Activated CD4-positive, alpha-beta T cell treated with anti-CD3 and anti-CD28 coated beads, Interleukin-2, amount 50 U/mL, for 48 hours (primary cell): ENCODE results near the gene ANP32B.
A peak's percentile ranks its signal among the peaks of the same experiment; 100 is the strongest.
"Not testable (repeated sequence)": the region's sequence is repeated elsewhere in the genome, so short reads cannot be mapped to it uniquely, and the experiment has no call there.

Source experiments
- DNase-seq, 2 experiments: peaks; one replicate each; pipeline ENCODE4 v3.0.0-alpha.2; 2020

Gene ANP32B

DNA sequence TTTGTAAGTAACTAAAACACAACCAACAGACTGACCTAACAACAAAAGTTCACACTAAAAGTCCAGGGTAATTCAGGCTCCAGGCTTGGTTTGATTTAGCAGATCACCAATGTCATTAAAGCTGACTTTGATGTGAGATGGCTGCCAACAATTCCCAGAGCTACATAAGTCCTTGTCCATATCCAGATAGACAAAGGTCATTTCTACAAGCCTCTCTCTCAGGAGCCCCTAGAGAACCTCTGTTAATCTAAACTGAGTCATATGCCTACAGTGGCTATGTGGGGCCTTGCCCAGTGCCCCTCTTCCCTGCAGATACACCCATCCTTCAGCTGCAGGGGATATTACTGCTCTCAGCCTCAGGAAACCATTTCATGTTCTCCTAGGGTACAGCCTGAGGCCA lies 18.2 kb upstream of the ANP32B start:
- DNase-seq, result no peak

DNA sequence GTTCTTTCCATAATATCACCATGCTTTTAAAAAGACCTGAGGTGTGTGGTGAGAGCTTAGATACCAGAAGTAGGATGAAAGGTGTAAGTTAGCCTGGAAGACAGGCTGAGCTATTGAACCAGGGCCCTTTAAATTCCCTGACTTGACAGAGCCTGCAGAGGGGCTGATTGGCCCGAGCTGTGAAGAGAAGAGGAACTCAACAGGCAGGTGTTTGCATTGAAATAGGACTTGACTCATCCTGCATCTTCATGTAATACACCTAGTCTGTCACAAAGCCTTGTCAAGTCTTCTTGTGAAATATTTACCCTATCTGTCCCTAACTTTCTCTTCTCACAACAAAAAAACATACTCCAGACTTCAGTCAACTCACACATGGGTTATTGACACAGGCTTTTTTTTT lies 16.6 kb upstream of the ANP32B start:
- DNase-seq, result no peak

DNA sequence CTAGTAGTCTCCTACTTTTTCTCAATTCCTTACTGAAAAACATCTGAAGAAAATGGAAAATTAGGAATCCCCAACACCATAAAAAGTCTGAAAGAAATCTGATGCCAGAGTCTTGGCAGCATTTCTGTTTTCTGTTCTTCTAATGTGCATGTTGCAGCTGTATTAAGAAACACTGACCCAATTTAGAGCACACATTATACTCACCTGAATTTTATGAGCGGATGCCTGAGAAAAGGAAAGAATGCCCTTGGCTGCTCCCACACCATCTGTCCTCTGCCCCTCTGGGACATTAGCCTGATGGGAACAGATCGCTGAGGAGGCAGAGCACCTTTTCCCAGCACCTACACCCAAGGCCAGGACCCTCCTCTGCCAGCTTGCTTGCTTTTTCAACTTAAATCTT lies 14.1 kb upstream of the ANP32B start:
- no peak for DNase-seq

- DNase-seq, result no peak
These were observed 13.0 kb upstream of the ANP32B start for GRCh38 chr9:97970165-97970564.

DNA sequence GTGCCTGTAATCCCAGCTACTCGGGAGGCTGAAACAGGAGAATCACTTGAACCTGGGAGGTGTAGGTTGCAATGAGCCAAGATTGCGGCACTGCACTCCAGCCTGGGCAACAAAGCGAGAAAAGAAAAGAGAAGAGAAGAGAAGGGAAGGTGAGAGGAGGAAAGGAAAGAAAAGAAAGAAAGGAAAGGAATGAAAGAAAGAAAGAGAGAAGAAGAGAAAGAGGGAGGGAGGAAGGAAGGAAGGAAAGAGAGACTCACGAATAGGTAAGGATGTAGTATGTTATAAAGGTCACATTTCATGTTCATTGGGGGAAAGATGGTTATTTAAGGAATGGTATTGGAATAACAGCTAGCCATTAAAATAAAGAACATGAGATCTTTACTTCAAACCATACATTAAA lies 10.4 kb upstream of the ANP32B start:
- DNase-seq, result no peak

DNA sequence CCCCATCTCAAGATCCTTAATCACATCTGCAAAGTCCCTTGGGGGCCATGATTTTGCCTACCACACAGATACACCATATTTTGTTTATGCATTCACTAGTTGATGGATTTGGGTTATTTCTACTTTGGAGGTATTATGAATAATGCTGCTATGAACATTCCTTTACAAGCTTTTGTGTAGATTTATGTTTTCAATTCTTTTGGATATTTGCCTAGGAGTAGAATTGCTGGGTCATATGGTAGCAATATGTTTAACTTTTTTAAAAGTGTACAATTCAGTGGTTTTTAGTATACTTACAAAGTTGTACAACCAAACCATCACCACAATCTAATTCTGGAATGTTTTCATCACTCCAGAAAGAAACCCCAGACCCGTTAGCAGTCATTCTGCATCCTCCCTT lies 7.8 kb upstream of the ANP32B start:
- DNase-seq, result no peak

GRCh38 chr9:97976633-97977032 lies 6.5 kb upstream of the ANP32B start:
- not testable (repeated sequence) for DNase-seq

- DNase-seq, result no peak
These were observed 4.6 kb upstream of the ANP32B start for GRCh38 chr9:97978371-97979130.

GRCh38 chr9:97979788-97980478 lies 3.2 kb upstream of the ANP32B start:
- no peak for DNase-seq

- no peak for DNase-seq
These were observed 2.7 kb upstream of the ANP32B start for GRCh38 chr9:97980479-97980803.

DNA sequence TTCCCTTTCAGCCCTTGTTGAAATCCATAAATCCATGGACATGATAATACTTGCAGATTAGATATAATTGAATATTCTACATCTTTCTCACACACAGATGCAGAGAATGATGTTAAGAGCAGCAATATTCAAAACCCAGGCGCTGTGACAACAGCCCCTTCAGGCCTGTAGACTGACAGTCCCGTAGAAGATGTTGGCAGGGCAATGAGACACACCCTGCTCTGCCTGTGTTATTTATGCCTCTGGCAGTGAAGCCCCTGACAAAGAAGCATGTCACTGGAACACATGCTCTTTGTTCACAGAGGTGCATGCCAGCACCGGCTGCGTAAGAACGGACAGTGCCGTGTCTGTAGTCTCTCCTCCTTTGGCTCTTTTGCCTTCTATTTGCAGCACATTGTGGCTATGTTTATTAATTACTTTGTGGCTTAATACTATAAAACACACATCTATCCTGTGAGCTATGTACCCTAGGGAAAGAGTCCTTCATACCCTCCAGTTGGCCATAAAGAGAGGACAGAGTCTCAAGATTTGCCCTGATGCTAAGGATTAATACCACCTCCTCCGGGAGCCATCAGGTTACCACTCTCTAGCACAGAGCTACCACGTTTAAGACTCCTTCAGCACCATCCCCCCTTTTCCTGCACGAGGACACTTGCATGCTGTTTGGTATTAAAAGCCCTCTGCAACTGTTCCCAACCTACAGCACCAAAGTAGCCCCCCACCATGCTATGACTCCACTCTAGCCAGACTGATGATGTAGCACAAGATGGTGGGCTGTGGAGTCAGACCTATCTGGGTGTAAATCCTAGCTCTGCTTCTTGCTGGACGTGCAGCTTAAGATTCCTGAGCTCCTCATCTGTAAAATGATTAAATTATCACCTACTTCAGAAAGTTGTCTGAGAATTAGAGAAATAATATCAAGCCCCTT lies 2.0 kb upstream of the ANP32B start:
- no peak for DNase-seq

DNA sequence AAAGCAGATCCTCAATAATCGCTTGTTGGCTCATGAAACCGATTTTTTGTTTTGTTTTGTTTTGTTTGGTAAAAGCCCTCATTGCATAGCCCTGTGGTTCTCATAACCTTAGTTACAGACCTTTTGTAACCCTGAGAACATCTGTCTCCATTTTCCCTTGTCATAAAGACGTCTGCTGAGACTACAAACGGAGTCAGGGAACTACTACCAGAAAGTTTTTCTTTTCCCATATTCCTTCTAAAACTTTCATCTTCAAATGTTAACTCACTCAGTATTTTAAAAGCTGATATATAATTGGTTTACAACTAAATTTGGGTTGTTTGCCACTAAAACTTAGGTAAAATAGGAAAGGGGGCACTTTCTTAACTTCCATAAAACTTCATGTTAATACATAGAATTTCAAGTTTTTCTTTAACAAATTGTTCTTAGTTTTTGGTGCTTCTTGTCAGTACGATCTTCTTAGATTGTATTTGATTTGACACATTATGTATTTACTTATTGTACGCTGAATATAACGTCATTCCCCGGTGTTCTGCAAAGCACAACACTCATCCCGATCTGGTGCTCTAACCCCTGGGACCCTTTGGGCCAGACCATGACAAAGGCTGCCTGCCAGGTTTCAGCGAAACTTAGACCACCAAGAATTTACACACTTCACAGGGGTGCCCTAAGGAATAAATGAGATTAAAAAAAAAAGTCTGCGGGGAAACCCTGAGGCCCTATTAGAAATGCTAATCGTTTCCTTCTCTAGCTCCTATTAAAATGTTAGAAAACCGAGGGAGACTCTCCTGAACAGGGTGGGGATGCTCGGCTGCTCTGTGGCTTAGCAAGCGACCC lies 1.1 kb upstream of the ANP32B start:
- no peak for DNase-seq

DNA sequence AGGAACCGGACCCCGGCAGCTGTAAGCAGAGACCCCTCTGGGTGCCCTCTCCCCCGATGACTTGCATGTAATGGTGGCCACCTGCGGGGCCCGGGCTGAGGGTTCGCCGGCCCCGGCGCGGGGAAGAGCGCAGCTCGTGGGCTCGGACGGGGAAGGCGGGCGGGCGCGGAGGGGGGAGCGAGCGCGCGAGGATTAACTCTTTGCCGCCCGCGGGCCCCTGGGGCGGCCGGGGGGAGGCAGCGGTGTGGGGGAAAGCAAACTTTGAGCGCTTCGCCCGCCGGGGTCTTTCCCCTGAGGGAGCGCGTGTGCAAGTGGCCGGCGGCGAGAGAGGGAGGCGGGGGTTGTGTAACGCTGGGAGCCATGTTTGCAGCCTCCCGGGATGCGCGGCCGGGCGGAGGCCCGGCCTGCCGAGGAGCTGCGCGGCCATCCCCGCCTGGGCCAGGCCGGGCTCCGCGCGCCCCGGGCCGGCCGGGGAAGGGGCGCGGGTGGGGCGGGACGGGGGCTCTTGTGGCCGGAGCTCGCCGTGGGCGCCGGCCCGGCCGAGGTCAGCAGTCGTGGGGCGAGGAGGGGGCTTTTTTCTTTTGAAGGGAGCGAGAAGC lies 547 bp downstream of the ANP32B start:
- peak; percentile 43 to 49 for DNase-seq

- DNase-seq, result peak; percentile 79 to 81
These were observed 1.3 kb downstream of the ANP32B start for GRCh38 chr9:97984188-97985057.

- peak in 1 of 2 experiments; percentile 54 for DNase-seq
These were observed 2.1 kb downstream of the ANP32B start for GRCh38 chr9:97985058-97985861.

- no peak for DNase-seq
These were observed 4.3 kb downstream of the ANP32B start for GRCh38 chr9:97987487-97987886.

DNA sequence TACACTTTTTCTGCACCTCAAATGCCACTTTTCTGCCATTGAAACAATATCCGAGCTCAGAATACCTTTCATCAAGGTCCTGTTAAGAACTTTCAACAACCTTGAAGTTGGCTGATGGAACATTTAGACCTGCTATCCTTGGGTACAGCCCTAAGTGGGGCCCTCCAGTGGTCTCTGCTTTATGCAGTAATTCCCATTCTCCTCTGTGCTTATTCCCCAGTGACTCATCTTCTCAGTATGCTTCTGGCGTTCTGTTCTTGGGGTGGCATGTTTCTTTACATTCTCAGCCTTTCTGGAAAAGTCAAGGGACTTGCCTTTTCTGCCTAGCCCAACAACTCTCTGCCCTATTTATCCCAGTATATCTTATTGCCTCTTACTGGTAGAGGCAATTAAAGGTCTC lies 7.1 kb downstream of the ANP32B start:
- no peak for DNase-seq

DNA sequence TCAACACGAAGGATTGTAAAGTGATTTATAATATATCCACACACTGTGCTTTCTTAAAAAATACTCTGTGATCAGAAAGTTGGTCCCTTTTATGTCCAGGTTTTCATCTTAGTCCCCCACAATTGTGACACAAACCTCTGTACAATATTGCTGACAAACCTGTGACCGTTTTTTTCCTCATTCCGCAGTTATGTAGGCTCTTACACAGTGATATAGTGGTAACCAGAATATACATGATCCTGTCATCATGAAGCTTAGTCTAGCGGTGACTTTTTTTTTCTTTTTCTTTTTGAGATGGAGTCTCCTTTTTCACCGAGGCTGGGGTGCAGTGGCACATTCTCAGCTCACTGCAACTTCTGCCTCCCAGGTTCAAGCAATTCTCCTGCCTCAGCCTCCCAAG lies 8.7 kb downstream of the ANP32B start:
- no peak for DNase-seq

- no peak for DNase-seq
These were observed 9.1 kb downstream of the ANP32B start for GRCh38 chr9:97992219-97992618.

DNA sequence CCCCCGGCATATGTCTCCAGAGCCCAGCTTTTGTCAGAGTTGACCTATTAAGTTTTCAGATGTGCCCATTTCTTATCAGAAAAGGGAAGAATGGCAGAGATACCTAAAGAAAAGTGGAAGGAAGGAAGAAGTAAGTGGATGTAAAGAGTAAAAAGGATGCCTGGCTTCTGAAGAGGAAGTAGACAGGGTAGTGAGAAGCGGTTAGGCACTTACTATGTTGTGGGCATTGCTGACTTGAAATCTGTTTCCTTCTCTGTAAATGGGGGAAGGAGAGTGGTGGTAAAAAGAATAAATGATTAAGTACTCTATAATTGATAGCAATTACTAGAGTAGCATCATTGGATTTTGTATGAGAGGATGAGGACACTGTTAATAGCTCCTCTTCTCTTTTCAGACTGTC lies 9.9 kb downstream of the ANP32B start:
- no peak for DNase-seq
